IMR-90 (cell line): ENCODE data around the gene DNAH6. TPM values are rescaled to one million over a fixed set of nuclear protein-coding genes. Genes with fewer than 3 reads are reported as not detected.

Experiments
- ATAC-seq: fragments of 200-7000 bp; cut with Tn5 transposase; 2 replicates; pipeline ENCODE4 v1.9.1; 2020; ENCODE audit warnings: low read depth, mild to moderate bottlenecking, moderate library complexity
- BruUV-seq: library from RNA; stranded (reverse); fragments of 400-500 nt; replicated peaks from 2 replicates; lab custom pipeline; 2021; lab: Mats Ljungman, UMichigan
- CTCF ChIA-PET: fragments of 300-600 bp; formaldehyde crosslinking; extraction: SDS; loops from one replicate; lab custom pipeline; 2021; ENCODE audit warnings: antibody characterized with exemption; lab: Yijun Ruan, JAX
- POLR2A ChIA-PET: fragments of 300-600 bp; sonication (Branson Sonifier 250); formaldehyde crosslinking; loops from one replicate; lab custom pipeline; 2022; ENCODE audit warnings: antibody characterized with exemption; ENCODE audit not compliant: unreplicated experiment; lab: Charles Lee
- DNase-seq: peaks from one replicate; pipeline ENCODE4 v3.0.0; 2013
- H2AFZ ChIP-seq: replicated peaks from 2 replicates; pipeline ENCODE3; 2013; ENCODE audit warnings: low read length, mild to moderate bottlenecking; ENCODE audit not compliant: poor library complexity
- H2AK5ac ChIP-seq: 2 replicates; pipeline ENCODE4 v1.6.1; 2013; ENCODE audit warnings: low read depth, low read length, inconsistent platforms
- H2AK9ac ChIP-seq: replicated peaks from 2 replicates; pipeline ENCODE3; 2013; ENCODE audit warnings: mild to moderate bottlenecking, low read depth, low read length, moderate library complexity; ENCODE audit not compliant: poor library complexity
- H2BK120ac ChIP-seq: 2 replicates; pipeline ENCODE4 v1.6.1; 2013; ENCODE audit warnings: low read depth, low read length, inconsistent platforms
- H2BK15ac ChIP-seq: 3 replicates; pipeline ENCODE4 v1.6.1; 2013; ENCODE audit warnings: low read depth, low read length, inconsistent platforms
- H2BK20ac ChIP-seq: 2 replicates; pipeline ENCODE4 v1.6.1; 2013; ENCODE audit warnings: low read depth, mild to moderate bottlenecking, inconsistent platforms, low read length, moderate library complexity
- H2BK5ac ChIP-seq: 2 replicates; pipeline ENCODE4 v1.6.1; 2013; ENCODE audit warnings: mild to moderate bottlenecking, low read depth, low read length, inconsistent platforms; ENCODE audit not compliant: poor library complexity, severe bottlenecking
- H3K14ac ChIP-seq: replicated peaks from 2 replicates; pipeline ENCODE4 v1.6.1; 2013; ENCODE audit warnings: low read depth, low read length, inconsistent platforms
- H3K18ac ChIP-seq: 2 replicates; pipeline ENCODE4 v1.6.1; 2013; ENCODE audit warnings: low read depth, low read length, control low read depth
- H3K23ac ChIP-seq: 2 replicates; pipeline ENCODE4 v1.6.1; 2013; ENCODE audit warnings: low read depth, low read length, inconsistent platforms
- H3K27ac ChIP-seq: 2 replicates; pipeline ENCODE4 v1.5.1; 2013; ENCODE audit warnings: mild to moderate bottlenecking, control low read depth, low read length; ENCODE audit not compliant: insufficient read depth
- H3K27me3 ChIP-seq: 2 replicates; pipeline ENCODE4 v1.6.1; 2013; ENCODE audit warnings: low read length; ENCODE audit not compliant: control insufficient read depth, insufficient read depth
- H3K36me3 ChIP-seq: 2 replicates; pipeline ENCODE4 v1.6.1; 2013; ENCODE audit warnings: low read length, mixed read lengths; ENCODE audit not compliant: control insufficient read depth, insufficient read depth
- H3K4ac ChIP-seq: 2 replicates; pipeline ENCODE4 v1.6.1; 2013; ENCODE audit warnings: low read depth, low read length, inconsistent platforms
- H3K4me1 ChIP-seq: 2 replicates; pipeline ENCODE4 v1.6.1; 2013; ENCODE audit warnings: low read length, mixed read lengths; ENCODE audit not compliant: control insufficient read depth, insufficient read depth
- H3K4me2 ChIP-seq: 2 replicates; pipeline ENCODE4 v1.6.1; 2013; ENCODE audit warnings: low read depth, mild to moderate bottlenecking, control low read depth, low read length, moderate library complexity
- H3K4me3 ChIP-seq: 2 replicates; pipeline ENCODE4 v1.5.1; 2013; ENCODE audit warnings: low read depth, mild to moderate bottlenecking, control low read depth, low read length, moderate library complexity; ENCODE audit not compliant: insufficient read depth
- H3K56ac ChIP-seq: 2 replicates; pipeline ENCODE4 v1.6.1; 2013; ENCODE audit warnings: low read length, inconsistent platforms; ENCODE audit not compliant: insufficient read depth; ENCODE audit errors: extremely low read depth
- H3K79me1 ChIP-seq, 2 experiments: 2 replicates each; pipeline ENCODE4 v1.6.1; 2013; ENCODE audit warnings: low read length in 2 of 2, inconsistent platforms in 1 of 2, low read depth in 1 of 2
- H3K9ac ChIP-seq: 2 replicates; pipeline ENCODE4 v1.6.1; 2013; ENCODE audit warnings: low read depth, low read length, control low read depth
- H3K9me1 ChIP-seq: 2 replicates; pipeline ENCODE4 v1.6.1; 2013; ENCODE audit warnings: low read length, inconsistent platforms; ENCODE audit not compliant: insufficient read depth
- H3K9me3 ChIP-seq: 2 replicates; pipeline ENCODE4 v1.6.1; 2013; ENCODE audit warnings: low read length; ENCODE audit not compliant: control insufficient read depth, insufficient read depth
- H4K20me1 ChIP-seq: 2 replicates; pipeline ENCODE4 v1.6.1; 2013; ENCODE audit warnings: low read length, inconsistent platforms; ENCODE audit not compliant: insufficient read depth
- H4K5ac ChIP-seq: 2 replicates; pipeline ENCODE4 v1.6.1; 2013; ENCODE audit warnings: mild to moderate bottlenecking, low read depth, low read length, control low read depth
- H4K8ac ChIP-seq, 2 experiments: 2 replicates each; pipeline ENCODE4 v1.6.1; 2013; ENCODE audit warnings: low read depth in 2 of 2, low read length in 2 of 2, control low read depth in 1 of 2, inconsistent platforms in 1 of 2
- H4K91ac ChIP-seq: 2 replicates; pipeline ENCODE4 v1.6.1; 2013; ENCODE audit warnings: low read depth, low read length, inconsistent platforms; ENCODE audit not compliant: insufficient read depth
- BHLHE40 ChIP-seq: fragments of 150-350 bp; IDR thresholded peaks from 2 replicates; pipeline ENCODE4 v1.6.1; 2016; ENCODE audit warnings: mild to moderate bottlenecking, low read depth, low read length
- CHD1 ChIP-seq: IDR thresholded peaks from 2 replicates; pipeline ENCODE4 v1.6.1; 2012; ENCODE audit warnings: low read depth, low read length, improper control_type of control experiment
- FOS ChIP-seq: fragments of 150-350 bp; IDR thresholded peaks from 2 replicates; pipeline ENCODE4 v1.6.1; 2016; ENCODE audit warnings: low read depth, low read length
- MAFK ChIP-seq: IDR thresholded peaks from 2 replicates; pipeline ENCODE4 v1.6.1; 2012; ENCODE audit warnings: low read depth, low read length, improper control_type of control experiment
- MXI1 ChIP-seq: IDR thresholded peaks from 2 replicates; pipeline ENCODE4 v1.6.1; 2012; ENCODE audit warnings: low read depth, mild to moderate bottlenecking, low read length, moderate library complexity, borderline replicate concordance
- POLR2A ChIP-seq: IDR thresholded peaks from 2 replicates; pipeline ENCODE4 v1.6.1; 2012; ENCODE audit warnings: mild to moderate bottlenecking, low read depth, low read length
- SMC3 ChIP-seq: fragments of 150-350 bp; IDR thresholded peaks from 2 replicates; pipeline ENCODE4 v1.6.1; 2016; ENCODE audit warnings: low read depth, mild to moderate bottlenecking, antibody characterized with exemption, low read length, moderate library complexity
- USF2 ChIP-seq: fragments of 150-350 bp; IDR thresholded peaks from 2 replicates; pipeline ENCODE4 v1.6.1; 2017; ENCODE audit warnings: mild to moderate bottlenecking, antibody characterized with exemption, low read length, low read depth
- WGBS, 2 experiments: methylation state at CpG; one replicate each; pipeline versions ENCODE4 v1.1.5 to v1.1.7; 2013; ENCODE audit warnings: missing lambda C conversion rate in 2 of 2; ENCODE audit not compliant: insufficient read length in 1 of 2; ENCODE audit errors: extremely low coverage in 2 of 2; 5-methylcytosine and 5-hydroxymethylcytosine counted together
- dilution Hi-C: fragments of 300-500 bp; cut with HindIII; formaldehyde crosslinking; loops from one replicate; pipeline ENCODE4 v1.14.3; 2018; ENCODE audit warnings: low sequenced_read_pairs; ENCODE audit not compliant: unreplicated experiment
- in situ Hi-C: fragments of 300-500 bp; cut with MboI; formaldehyde crosslinking; loops from 3 replicates; pipeline ENCODE4 v1.14.3; 2019; ENCODE audit warnings: low sequenced_read_pairs, inconsistent platforms, mixed read lengths
- intact Hi-C: fragments of 100-400 bp; cut with micrococcal nuclease; formaldehyde crosslinking; loops from 2 replicates; pipeline ENCODE4 v1.10.0; 2022
- polyA plus RNA-seq, 3 experiments: library from polyadenylated mRNA; depleted of rRNA; stranded (reverse); fragments of >200 nt; gene quantifications; 2 replicates each; pipeline ENCODE4 v1.2.3, GENCODE V29; 2012; ENCODE audit warnings: low replicate concordance in 1 of 3
- total RNA-seq: library from RNA; depleted of rRNA; stranded (reverse); fragments of >200 nt; gene quantifications from 2 replicates; pipeline ENCODE4 v1.2.3, GENCODE V29; 2012
- TF ChIP-seq, protein P1 (sequence below): fragments of 150-350 bp; IDR thresholded peaks from 2 replicates; pipeline ENCODE4 v1.6.1; 2016; ENCODE audit warnings: low read depth, mild to moderate bottlenecking, low read length, moderate library complexity, borderline replicate concordance

DNAH6 gene
- total and polyA plus RNA-seq, 2 of the 4 experiments (the other 2 are of a cell fraction), result under 0.01 to 0.07 TPM

DNA sequence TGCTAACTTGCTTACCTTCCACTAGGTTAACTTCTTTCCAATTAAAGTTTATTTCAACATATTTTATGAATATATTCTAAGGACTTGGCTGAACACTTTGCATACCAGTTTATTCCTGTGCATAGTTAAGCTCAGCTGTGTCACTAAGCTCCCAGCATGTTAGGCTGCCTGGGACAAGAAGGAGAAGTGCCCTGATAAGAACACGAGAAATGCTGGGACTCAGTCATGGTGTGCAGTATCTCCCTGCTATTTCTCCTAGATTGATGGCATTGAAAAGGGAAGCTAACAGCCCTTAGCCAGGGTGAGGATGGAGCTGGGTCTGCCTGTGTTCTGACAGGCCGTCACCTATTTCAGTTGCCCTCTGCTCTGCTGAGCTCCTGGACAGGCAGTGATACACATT, 200.3 kb downstream of the DNAH6 start:
- H3K9me1 ChIP-seq, result peaks cover 3% of the 10 kb centered on the region; the same call in 1 of the 2 replicates
- no peak overlapping the region for H2BK5ac ChIP-seq
- WGBS, 2 experiments, result 40% methylated on average over 1 of the region's 2 CpGs; no CpG with 5 or more reads in 1 of the 2 experiments
- no peak overlapping the region for H3K18ac ChIP-seq
- no peak overlapping the region for H3K4me3 ChIP-seq
- H2BK15ac ChIP-seq, result no peak overlapping the region; the same call in 2 of the 3 replicates
- no TSS peak for BruUV-seq
- in situ Hi-C loops, result no loop called here
- H3K27me3 ChIP-seq, result no peaks in the 10 kb centered on the region
- peak overlapping the region; percentile 48; the same call in 1 of the 2 replicates for H3K23ac ChIP-seq
- no peak for DNase-seq
- H3K9me3 ChIP-seq, result no peaks in the 10 kb centered on the region
- H3K79me1 ChIP-seq, result no peaks in the 10 kb centered on the region
- H3K9ac ChIP-seq, result no peak overlapping the region
- no peak overlapping the region for H4K8ac ChIP-seq
- H4K91ac ChIP-seq, result no peak overlapping the region
- H3K4ac ChIP-seq, result no peak overlapping the region
- H3K4me1 ChIP-seq, result peaks cover 6% of the 10 kb centered on the region
- H3K27ac ChIP-seq, result no peak overlapping the region
- no peaks in the 10 kb centered on the region for H3K36me3 ChIP-seq
- no peak overlapping the region for H2AFZ ChIP-seq
- POLR2A ChIA-PET, result no interaction called here
- no peak overlapping the region for H3K56ac ChIP-seq
- no peak; the same call in 1 of the 2 replicates for ATAC-seq
- no peak for TF ChIP-seq USF2
- no peak for TF ChIP-seq MXI1
- no peak for TF ChIP-seq CHD1
- TF ChIP-seq MAFK, result no peak
- no peak for TF ChIP-seq SMC3
- TF ChIP-seq FOS, result no peak
- TF ChIP-seq BHLHE40, result no peak
- no peak for TF ChIP-seq POLR2A
- TF ChIP-seq, protein P1, sequence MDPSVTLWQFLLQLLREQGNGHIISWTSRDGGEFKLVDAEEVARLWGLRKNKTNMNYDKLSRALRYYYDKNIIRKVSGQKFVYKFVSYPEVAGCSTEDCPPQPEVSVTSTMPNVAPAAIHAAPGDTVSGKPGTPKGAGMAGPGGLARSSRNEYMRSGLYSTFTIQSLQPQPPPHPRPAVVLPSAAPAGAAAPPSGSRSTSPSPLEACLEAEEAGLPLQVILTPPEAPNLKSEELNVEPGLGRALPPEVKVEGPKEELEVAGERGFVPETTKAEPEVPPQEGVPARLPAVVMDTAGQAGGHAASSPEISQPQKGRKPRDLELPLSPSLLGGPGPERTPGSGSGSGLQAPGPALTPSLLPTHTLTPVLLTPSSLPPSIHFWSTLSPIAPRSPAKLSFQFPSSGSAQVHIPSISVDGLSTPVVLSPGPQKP, result no peak
- no peak overlapping the region for H3K4me2 ChIP-seq
- H4K20me1 ChIP-seq, result no peaks in the 10 kb centered on the region
- no peak overlapping the region for H2BK120ac ChIP-seq
- H2BK20ac ChIP-seq, result no peak overlapping the region; the same call in 1 of the 2 replicates
- H4K5ac ChIP-seq, result no peak overlapping the region
- H3K14ac ChIP-seq, result no peak overlapping the region
- intact Hi-C loops, result no loop called here
- no peak overlapping the region for H2AK5ac ChIP-seq
- no peak overlapping the region for H2AK9ac ChIP-seq
- dilution Hi-C loops, result no loop called here
- CTCF ChIA-PET, result no interaction called here
